HT-29 (cell line): Measurements from ENCODE around the gene ASIC1. TPM values are rescaled to one million over a fixed set of nuclear protein-coding genes. Genes with fewer than 3 reads are reported as not detected.
"Not testable (repeated sequence)": the region's sequence is repeated elsewhere in the genome, so short reads cannot be mapped to it uniquely, and the experiment has no call there.

Experiments used
- DNase-seq: peaks from one replicate; pipeline ENCODE4 v3.0.0-alpha.2; 2015; ENCODE audit warnings: low spot score
- total RNA-seq: library from RNA; depleted of rRNA; stranded (reverse); fragments of >200 nt; shearing (Covaris generic); gene quantifications from 2 replicates; pipeline ENCODE4 v1.2.3, GENCODE V29; 2014

Gene ASIC1
- total RNA-seq, 1 experiment from 2014 or later: 6.7 TPM

DNA sequence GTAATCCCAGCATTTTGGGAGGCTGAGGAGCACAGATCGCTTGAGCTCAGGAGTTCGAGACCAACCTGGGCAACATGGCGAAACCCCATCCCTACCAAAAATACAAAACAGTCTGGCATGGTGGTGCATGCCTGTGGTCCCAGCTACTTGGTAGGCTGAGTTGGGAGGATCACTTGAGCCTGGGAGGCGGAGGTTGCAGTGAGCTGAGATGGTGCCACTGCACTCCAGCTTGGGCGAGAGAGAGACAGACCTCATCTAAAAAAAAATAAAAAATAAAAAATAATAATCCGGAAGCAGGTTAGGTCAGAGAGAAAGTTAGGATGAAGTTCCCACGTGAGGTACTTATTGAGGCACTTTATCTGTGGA lies 27.0 kb downstream of the ASIC1 start:
- not testable (repeated sequence) for DNase-seq

DNA sequence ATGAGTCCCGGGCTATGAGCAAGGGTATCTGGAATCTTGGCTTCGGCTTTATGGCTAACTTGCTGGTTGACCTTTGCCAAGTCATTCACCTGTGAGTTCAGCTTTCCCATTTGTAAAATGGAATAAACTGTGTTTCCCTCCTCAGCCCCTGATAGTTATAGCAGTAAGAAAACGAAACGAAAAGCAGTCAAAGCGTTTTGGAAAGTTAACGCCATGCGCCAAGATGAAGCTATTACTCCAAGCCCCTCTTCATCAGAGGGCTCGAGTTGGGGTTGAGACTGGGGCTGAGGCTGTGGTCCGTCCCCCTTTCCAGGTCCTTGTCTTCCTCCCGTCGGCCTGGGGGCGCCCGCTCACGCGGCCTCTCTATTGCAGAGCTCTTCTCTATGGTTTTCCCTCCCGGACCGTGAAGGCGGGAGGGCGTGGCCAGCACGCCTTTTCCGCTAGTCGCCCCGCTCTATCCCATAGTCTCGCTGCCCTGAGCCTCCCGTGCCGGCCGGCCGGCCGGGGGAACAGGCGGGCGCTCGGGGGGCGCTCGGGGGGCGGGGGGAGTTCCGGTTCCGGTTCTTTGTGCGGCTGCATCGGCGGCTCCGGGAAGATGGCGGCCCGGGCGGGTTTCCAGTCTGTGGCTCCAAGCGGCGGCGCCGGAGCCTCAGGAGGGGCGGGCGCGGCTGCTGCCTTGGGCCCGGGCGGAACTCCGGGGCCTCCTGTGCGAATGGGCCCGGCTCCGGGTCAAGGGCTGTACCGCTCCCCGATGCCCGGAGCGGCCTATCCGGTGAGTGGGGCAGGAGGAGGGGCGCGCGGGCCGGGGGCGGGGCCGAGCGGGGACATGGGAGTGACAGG lies 27.6 kb downstream of the ASIC1 start, which contains the start of gene SMARCD1:
Gene SMARCD1, plus strand, starts transcription at position 568 of the 840 bp plus-strand sequence. Its CDS starts 28 bp downstream, at position 596.
- peak; percentile 92 for DNase-seq

DNA sequence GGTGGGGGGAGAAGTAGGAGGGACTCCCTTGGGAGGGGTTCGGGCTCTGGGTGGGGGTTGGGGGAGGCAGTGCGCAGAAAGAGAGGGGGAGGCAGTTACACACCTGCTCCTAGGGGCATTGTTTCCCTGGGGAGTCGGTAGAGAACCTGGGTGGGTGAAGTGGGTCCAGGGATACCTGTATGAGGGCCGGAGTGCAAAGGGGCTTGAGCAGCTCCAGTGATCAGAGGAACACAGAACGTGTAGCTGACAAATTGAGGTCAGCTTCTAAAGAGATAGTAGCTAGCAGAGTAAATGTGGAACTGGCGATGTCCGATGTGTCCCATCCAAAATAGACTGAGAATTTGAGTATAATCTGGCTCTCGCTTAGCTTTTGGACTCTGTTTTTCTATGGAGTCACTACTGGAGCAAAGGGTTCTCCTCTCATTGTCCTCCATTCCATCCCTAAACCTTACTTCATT lies 28.2 kb downstream of the ASIC1 start:
- DNase-seq: no peak

DNA sequence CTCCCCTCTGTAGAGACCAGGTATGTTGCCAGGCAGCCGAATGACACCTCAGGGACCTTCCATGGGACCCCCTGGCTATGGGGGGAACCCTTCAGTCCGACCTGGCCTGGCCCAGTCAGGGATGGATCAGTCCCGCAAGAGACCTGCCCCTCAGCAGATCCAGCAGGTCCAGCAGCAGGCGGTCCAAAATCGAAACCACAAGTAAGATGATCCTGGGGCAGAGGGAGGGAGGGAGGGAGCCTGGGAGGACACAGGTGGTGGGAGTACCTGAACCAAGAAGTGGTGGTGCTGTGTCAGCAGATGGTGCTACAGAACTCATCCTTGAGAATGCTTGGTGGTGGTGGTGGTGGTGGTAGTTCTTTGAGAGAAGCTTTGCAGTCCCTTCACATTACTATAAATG lies 28.8 kb downstream of the ASIC1 start:
- no peak for DNase-seq

DNA sequence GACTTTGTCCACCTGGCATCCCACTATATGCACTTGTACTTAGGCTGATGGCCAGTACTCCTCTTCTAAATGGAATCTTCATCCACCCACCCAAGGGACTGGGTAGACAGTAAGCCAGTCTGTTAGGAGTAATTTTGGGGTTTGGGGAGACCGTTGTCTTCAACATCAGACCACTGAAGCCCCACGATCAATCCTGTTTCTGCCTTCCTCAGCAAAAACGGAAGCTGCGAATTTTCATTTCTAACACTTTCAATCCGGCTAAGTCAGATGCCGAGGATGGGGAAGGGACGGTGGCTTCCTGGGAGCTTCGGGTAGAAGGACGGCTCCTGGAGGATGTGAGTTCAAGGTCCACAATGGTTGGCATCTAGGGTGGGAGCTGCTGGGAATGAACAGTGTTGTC lies 29.8 kb downstream of the ASIC1 start:
- no peak for DNase-seq

DNA sequence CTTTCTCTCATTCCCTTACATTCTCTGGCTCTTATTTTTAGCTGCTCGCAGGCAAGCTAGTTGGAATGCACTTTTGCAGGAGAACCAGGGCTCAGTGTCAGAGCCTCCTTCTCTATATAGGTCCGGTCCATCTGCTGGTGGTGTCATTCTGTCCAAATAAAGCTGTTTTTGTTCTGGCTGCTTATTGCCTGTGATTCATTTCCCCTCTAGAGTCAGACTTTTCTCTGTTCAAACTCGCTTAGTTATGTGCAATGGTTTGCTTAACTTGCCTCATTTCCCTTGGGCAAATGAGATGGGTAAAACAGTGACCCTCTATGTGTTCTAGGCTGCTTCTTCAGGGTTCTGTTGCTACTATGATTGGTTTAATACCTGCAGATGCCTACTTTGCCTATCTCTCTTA lies 30.6 kb downstream of the ASIC1 start:
- DNase-seq: no peak

DNA sequence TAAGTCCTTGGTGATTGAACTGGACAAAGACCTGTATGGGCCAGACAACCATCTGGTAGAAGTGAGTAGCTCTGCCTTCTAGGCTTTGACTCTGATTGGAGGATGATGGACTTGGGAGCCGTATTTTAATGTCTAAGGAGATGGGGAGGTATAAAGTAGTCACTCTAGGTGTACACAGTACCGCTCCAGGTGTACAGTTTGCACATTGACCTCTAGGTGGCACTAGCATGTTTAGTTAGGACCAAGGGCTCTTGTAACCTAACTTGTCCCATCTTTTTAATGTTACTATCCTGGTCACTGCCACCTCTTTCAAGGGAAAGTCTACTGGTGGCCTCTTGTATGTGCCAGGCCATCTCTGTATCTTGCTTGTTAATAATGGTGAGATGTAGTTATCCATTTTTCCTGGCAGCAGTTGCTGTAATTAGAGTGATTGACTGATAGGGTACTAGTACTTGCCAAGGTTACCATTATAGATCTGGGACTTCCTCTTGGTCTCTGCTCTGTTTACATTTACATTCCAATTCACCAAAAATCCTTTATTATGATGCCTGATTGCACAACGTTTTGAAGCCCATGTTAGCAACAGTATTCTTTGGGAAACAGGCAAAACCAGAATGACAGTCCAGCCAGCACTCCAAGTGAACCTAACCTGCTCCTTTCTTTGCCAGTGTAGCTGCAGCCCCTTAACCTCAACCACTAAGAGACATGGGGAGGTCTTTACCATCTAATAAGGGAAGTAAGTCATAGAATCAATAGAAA lies 31.4 kb downstream of the ASIC1 start:
- peak; percentile 93 for DNase-seq

DNA sequence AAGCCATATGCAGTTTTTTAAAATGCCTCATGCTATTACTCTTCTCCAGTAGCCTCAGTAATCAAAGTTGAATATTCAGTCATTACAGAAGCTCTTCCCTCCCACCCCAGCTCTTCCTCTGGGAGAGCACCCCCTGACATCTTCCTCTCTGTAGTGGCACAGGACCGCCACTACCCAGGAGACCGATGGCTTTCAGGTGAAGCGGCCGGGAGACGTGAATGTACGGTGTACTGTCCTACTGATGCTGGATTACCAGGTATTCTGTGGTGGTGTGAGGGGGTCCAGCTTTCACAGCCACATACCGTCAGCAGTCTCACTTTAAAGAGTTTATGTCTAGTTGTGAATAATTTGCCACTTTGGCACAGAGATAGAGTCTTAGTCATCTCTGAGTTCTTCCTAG lies 32.3 kb downstream of the ASIC1 start:
- no peak for DNase-seq

DNA sequence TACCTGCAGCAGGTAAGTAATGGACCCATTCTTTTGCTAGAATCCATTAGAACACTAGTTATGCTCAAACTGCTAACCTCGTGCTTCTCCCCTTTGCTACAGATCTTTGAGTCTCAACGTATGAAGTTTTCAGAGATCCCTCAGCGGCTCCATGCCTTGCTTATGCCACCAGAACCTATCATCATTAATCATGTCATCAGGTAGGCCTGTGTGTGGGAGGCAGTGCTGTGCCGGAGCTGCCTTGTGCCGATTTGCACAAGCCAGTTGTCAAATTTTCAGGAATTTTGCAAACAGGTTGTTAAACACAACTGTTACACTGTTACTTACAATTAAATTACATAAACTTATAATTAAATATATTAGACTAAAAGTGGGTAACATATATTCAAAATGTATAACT lies 33.0 kb downstream of the ASIC1 start:
- no peak for DNase-seq

DNA sequence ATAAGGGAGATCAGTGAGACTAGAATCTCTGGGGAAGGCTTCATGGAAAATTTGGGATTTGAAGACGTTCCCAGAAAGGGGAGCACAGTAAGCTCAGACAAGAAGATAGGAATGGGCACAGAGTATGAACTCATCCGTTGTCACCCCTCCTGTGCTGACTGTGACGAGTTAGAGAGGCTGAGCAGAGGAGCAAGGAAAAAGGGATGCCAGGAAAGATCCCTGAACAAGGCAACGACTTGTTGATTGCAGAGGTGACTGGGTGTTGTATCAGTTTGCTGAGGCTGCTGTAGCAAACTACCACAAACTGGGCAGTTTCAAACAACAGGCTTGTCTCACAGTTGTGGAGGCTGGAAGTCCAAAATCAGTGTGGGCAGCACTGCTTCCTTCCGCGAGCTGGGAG lies 40.6 kb downstream of the ASIC1 start:
- no peak for DNase-seq

DNA sequence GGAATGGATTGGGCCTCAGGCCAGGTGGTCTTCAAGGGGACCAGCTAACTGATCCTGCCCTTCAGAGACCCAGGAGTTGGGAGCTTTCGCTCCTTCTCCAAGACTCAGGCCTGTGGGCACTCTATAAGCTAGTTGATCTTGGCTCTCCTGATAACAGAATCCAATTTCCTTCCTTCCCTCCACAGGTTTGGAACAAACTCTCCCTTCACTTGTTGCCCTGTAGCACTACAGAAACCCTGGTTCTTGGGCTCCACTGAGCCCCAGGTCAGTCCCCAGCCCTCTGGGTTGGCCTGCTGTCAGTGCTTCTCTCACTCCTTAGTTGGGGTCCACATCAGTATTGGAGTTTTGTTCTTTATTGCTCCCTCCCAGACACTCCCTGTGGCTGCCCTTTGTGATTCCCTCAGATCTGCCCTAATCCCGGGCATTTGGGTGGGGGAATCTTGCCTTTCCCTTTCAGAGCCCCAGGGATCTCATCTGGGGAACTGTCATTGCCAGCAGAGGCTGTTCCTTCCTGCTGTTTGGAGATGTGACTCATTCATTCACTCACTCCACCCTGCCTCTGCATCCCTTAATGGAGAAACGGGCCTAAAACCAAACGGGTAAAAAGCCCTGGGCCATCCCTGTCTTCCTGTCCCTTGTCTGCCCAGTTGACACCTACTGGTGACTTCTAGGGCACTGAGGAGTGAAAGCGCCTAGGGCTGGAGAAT lies 42.1 kb downstream of the ASIC1 start:
- DNase-seq: no peak

DNA sequence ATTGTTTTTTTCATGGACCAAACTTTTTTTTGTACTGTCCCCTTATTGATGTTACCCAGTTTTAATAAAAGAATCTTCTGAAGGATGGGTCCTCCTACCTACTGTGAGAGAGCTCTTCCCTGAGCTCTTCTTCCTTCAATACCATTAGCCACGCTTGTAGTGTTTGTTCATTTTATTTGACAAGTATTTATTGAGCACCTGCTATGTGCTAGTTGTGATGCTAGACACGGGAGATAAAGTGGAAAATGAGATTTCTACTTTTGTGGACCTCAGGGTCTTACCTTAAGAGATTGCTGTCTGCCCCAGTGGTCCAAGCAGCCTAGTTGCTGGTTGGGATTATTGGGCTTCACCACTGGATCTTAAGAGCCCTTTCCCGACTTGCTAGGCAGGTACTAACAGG lies 43.2 kb downstream of the ASIC1 start:
- no peak for DNase-seq

DNA sequence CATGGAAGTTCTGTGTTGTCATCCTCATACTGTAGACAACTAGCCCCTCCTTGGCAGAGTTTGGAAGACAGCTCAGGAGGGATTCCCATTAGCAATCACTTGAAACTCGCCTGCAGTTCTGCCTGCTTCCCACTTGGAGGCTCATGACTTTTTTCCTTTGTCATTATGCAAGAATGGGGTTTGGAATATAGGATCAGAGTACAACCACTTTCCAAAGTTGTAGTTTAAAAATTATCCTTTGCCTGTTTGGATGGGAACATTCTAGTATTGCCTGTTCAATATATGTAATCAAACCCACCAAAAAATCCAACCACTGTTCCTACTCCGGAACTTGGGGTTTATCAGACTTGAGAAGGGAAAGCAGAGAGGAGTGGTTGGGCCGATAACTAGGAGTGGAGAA lies 44.3 kb downstream of the ASIC1 start:
- peak; percentile 48 for DNase-seq

DNA sequence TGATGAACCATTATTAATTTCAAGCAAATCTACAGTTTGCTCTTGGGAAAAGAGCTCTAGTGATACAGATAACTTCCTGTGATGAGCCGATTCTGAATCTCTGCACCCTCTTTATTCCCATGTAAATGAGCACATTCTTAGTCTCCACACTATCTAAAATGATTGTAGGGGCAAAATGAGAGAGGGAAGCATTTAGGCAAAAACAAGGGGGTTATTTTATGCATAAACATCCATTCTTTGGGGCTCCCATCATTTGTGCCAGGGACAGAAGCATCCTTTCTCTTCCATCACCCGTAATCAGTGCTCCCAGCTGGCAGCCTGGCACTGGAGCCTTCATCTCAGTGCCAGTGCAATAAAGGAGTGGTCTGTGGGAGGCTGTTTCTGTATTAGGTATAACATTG lies 44.7 kb downstream of the ASIC1 start:
- no peak for DNase-seq

DNA sequence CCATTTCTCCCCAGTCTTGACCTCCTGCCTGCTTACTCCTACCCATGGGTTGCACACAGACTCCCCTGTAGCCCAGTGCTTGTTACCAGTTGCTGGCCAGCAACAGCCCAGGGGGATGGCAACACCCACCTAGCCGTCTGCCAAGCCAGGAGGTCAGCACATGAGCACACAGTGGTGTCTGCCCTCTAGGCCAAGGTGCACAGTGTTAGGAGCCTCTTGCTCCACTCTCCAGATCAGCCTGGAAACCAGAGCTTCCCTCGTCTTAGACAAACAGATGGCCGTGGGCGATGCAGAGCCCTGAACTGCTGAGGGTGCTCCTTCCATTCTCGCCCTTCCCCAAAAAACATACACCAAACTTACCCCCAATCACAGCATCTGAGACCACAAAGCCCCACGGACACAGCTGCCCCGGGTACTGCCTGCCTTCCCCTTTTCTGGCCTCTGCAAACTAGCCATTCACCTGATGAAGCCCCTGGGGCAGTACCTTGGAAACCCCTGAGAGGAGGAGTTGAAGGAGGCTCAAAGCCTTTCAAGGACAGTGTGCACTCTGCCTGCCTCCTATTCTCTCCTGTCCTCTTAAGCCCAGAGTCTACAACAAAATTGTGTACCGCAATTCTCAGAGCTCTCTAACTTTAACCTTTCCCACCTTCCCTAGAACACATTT lies 45.4 kb downstream of the ASIC1 start:
- no peak for DNase-seq

DNA sequence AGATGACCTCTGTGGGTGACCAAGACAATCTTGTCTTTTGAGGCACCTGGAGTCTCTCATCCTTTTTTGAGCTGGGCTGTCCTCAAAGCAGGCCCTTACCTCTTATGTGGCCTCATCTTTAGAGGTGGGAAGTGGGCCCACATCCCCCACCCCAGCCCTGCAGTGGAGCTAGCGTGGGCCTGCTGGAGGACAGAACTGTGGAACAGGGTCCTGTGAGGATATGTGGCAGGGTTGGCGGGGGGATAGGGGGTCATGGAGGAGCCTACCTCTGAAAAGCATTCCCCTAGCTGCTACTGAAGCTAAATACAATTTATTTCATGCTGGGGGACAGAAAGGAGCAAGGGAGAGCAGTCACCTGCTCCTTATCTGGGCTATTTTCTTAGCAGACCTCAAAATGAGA lies 46.0 kb downstream of the ASIC1 start:
- no peak for DNase-seq

DNA sequence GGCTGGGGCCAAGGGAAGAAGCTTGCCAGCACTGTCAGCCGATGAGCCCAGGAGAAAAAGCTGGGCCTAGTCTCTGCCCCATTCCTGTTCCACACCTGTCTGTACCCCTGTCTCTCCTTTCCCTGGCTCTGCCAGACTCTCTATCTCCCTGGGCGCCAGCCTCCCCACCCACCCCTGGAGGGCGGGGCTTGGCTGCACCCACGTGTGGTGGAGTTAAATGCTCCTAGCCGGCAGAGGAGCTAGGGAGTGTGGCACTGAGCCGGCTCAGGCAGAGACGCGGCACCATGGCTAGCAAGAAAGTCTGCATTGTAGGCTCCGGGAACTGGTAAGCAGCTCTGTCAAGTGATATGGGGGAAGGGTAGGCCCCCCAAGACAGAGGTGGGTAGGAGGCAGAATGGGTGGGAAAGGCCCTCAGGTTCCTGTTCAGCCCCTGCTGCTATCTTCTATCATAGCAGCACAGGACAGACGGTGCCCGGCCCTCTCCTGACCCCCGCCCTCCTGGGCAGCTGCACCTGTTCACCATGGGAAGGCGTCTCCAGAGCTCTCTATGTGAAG lies 46.4 kb downstream of the ASIC1 start, which contains the start of gene GPD1:
Gene GPD1, plus strand, starts transcription at position 242 of the 555 bp plus-strand sequence. Its CDS starts 43 bp downstream, at position 285.
- peak; percentile 86 for DNase-seq

DNA sequence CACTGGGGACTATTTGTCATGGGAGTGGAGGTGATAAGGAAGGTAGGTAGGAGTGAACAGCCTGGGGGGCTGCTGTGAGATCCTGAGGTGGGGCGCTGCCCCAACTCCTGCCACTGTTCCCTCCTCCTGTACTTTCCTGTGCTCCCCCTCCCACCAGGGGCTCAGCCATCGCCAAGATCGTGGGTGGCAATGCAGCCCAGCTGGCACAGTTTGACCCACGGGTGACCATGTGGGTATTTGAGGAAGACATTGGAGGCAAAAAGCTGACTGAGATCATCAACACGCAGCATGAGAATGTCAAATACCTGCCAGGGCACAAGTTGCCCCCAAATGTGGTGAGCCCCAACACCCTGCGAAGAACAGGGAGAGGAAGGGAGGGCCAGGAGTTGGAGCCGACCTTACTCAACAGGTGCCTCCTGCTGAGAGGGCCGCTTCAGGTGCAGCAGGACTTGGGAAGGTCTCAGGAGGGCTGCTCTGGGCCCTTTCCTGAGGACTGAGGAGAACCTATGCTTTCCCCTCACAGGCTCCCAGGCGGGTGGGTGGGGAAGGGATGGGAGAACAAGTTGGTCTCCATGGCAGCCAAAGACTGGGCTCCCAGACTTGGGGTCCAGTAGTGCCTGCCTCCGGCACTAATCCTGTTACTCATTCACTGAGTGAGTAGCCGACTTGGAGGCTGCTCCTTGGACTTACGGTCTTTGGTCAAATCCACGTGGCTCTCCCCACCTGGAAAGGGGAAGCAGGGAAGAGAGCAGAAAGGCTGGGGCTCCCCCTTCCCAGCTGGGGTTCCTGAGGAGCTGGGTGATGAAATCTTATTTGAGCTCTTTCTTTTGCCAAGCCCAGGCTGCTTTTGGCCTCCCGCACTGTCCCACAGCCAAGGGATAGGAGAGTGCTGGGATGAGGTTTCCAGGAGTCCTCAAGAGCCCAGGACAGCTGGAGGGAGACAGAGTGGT lies 47.3 kb downstream of the ASIC1 start:
- no peak for DNase-seq

DNA sequence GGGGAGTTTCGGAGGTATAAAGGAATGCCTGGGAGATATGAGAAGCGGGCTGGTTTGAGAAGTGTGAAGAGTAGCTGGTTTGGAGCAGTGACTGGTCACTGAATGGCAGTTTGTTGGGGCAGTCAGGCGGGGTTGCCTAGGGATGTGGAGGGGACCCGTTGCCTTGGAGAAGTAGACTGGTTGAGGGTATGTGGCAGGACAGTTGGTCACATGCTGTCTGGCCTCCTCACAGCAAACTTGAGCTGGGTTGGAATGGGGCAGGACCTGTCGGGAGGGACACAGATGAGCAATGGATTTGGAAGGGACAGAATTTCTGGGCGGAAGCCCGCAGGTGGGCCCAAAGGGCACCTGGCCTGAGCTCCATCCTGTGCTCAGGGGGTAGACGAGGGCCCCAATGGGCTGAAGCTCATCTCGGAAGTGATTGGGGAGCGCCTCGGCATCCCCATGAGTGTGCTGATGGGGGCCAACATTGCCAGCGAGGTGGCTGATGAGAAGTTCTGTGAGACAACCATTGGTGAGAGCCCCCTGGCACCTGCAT lies 48.6 kb downstream of the ASIC1 start:
- no peak for DNase-seq

DNA sequence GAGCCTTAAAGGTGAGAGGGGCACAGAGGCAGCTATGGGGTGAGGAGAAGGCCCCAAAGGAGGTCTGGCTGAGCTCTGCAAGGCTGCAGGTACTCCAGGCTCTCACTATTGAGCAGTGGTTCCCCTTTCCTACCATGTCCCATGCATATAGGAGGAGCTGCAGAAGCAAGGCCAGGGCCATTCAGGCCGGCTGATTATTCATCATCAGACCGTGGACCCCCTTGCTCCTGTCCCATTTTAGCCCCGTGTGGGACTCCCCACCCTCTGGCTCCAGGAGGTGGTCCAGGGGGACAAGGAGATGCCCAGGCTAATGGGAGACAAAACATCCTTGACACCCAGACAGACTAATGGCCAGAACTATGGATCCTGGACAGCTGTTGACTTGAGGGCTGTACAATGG lies 49.5 kb downstream of the ASIC1 start:
- no peak for DNase-seq
